ENCODE measurements around the gene IQUB.

GRCh38 chr7:123484199-123484598, 50.2 kb downstream of the IQUB start:
- TF ChIP-seq POLR2A (IDR thresholded peaks at IDR 0.05; ENCODE audit: low read length) (no peak), GATA1 (IDR thresholded peaks at IDR 0.05; ENCODE audit: low read depth, low read length) (no peak)
